Activated naive CD8-positive, alpha-beta T cell treated with anti-CD3 and anti-CD28 coated beads, Interleukin-2, amount 50 U/mL, for 24 hours (primary cell): Measurements from ENCODE around the gene NECTIN4.

Experiments used
- ATAC-seq: fragments of 150-1000 bp; cut with Tn5 transposase; one replicate; pipeline ENCODE4 v1.10.0; 2021
- DNase-seq: peaks from one replicate; pipeline ENCODE4 v3.0.0; 2021
- H3K27ac Mint-ChIP-seq: one replicate; pipeline ENCODE4 v1.8.0; 2021; ENCODE audit warnings: mild to moderate bottlenecking, mixed read lengths
- H3K27me3 Mint-ChIP-seq: one replicate; pipeline ENCODE4 v1.8.0; 2021; ENCODE audit warnings: mixed read lengths
- H3K36me3 Mint-ChIP-seq: one replicate; pipeline ENCODE4 v1.8.0; 2021; ENCODE audit warnings: low read depth, mixed read lengths
- H3K4me1 Mint-ChIP-seq: one replicate; pipeline ENCODE4 v1.8.0; 2021; ENCODE audit warnings: mixed read lengths
- H3K4me3 Mint-ChIP-seq: one replicate; pipeline ENCODE4 v1.8.0; 2021; ENCODE audit warnings: mild to moderate bottlenecking, moderate library complexity, mixed read lengths
- H3K9me3 Mint-ChIP-seq: one replicate; pipeline ENCODE4 v1.8.0; 2021; ENCODE audit warnings: mixed read lengths

Gene NECTIN4

GRCh38 chr1:161082483-161082882 lies 6.9 kb downstream of the NECTIN4 start:
- Mint-ChIP-seq H3K27ac (no peak overlapping the region), H3K4me3 (no peak overlapping the region), H3K4me1 (peaks cover 6% of the 10 kb centered on the region), H3K9me3 (no peaks in the 10 kb centered on the region), H3K36me3 (no peaks in the 10 kb centered on the region), H3K27me3 (no peaks in the 10 kb centered on the region)
- ATAC-seq (no peak), DNase-seq (no peak)

GRCh38 chr1:161081519-161081918 lies 7.8 kb downstream of the NECTIN4 start:
- no peak overlapping the region for H3K27ac Mint-ChIP-seq
- no peaks in the 10 kb centered on the region for H3K36me3 Mint-ChIP-seq
- DNase-seq, result no peak
- H3K27me3 Mint-ChIP-seq, result no peaks in the 10 kb centered on the region
- peaks cover 6% of the 10 kb centered on the region for H3K4me1 Mint-ChIP-seq
- H3K4me3 Mint-ChIP-seq, result no peak overlapping the region
- ATAC-seq, result no peak
- H3K9me3 Mint-ChIP-seq, result no peaks in the 10 kb centered on the region

GRCh38 chr1:161080441-161081405 lies 8.6 kb downstream of the NECTIN4 start:
- no peaks in the 10 kb centered on the region for H3K27me3 Mint-ChIP-seq
- ATAC-seq (no peak), DNase-seq (no peak)
- peaks cover 6% of the 10 kb centered on the region for H3K4me1 Mint-ChIP-seq
- H3K9me3 Mint-ChIP-seq, result no peaks in the 10 kb centered on the region
- H3K36me3 Mint-ChIP-seq, result no peaks in the 10 kb centered on the region
- H3K27ac Mint-ChIP-seq, result no peak overlapping the region
- H3K4me3 Mint-ChIP-seq, result no peak overlapping the region

GRCh38 chr1:161079436-161080110 lies 9.8 kb downstream of the NECTIN4 start:
- Mint-ChIP-seq H3K4me3 (no peak overlapping the region), H3K9me3 (no peaks in the 10 kb centered on the region), H3K4me1 (peaks cover 6% of the 10 kb centered on the region), H3K27ac (no peak overlapping the region), H3K27me3 (no peaks in the 10 kb centered on the region), H3K36me3 (no peaks in the 10 kb centered on the region)
- ATAC-seq (no peak), DNase-seq (no peak)

GRCh38 chr1:161077426-161077825 lies 11.9 kb downstream of the NECTIN4 start:
- no peak overlapping the region for H3K4me3 Mint-ChIP-seq
- no peak overlapping the region for H3K27ac Mint-ChIP-seq
- ATAC-seq, result no peak
- no peak for DNase-seq
- no peaks in the 10 kb centered on the region for H3K9me3 Mint-ChIP-seq
- no peaks in the 10 kb centered on the region for H3K27me3 Mint-ChIP-seq
- H3K4me1 Mint-ChIP-seq, result peaks cover 7% of the 10 kb centered on the region
- H3K36me3 Mint-ChIP-seq, result no peaks in the 10 kb centered on the region

- H3K4me1 Mint-ChIP-seq, result peaks cover 16% of the 10 kb centered on the region
- no peaks in the 10 kb centered on the region for H3K9me3 Mint-ChIP-seq
- DNase-seq (no peak), ATAC-seq (no peak)
- H3K36me3 Mint-ChIP-seq, result no peaks in the 10 kb centered on the region
- H3K4me3 Mint-ChIP-seq, result no peak overlapping the region
- H3K27ac Mint-ChIP-seq, result no peak overlapping the region
- H3K27me3 Mint-ChIP-seq, result no peaks in the 10 kb centered on the region
Observed at GRCh38 chr1:161076410-161076809, 12.9 kb downstream of the NECTIN4 start.

GRCh38 chr1:161074676-161075368 lies 14.5 kb downstream of the NECTIN4 start:
- Mint-ChIP-seq H3K36me3 (no peaks in the 10 kb centered on the region), H3K4me3 (no peak overlapping the region), H3K27me3 (no peaks in the 10 kb centered on the region), H3K9me3 (no peaks in the 10 kb centered on the region), H3K27ac (no peak overlapping the region), H3K4me1 (peaks cover 26% of the 10 kb centered on the region)
- DNase-seq, result no peak
- no peak for ATAC-seq

- Mint-ChIP-seq H3K36me3 (peaks cover 6% of the 10 kb centered on the region), H3K9me3 (no peaks in the 10 kb centered on the region)
Observed at GRCh38 chr1:161073474-161074121, 15.8 kb downstream of the NECTIN4 start.

GRCh38 chr1:161072751-161073449 lies 16.5 kb downstream of the NECTIN4 start:
- Mint-ChIP-seq H3K9me3 (no peaks in the 10 kb centered on the region), H3K27me3 (no peaks in the 10 kb centered on the region), H3K36me3 (peaks cover 6% of the 10 kb centered on the region), H3K4me1 (peaks cover 34% of the 10 kb centered on the region), H3K4me3 (no peak overlapping the region), H3K27ac (peak overlapping the region; percentile 39)
- DNase-seq (no peak), ATAC-seq (no peak)

More at GRCh38 chr1:161073474-161074121, 15.8 kb downstream of the NECTIN4 start:
- Mint-ChIP-seq H3K4me3 (no peak overlapping the region), H3K27me3 (no peaks in the 10 kb centered on the region), H3K4me1 (peaks cover 27% of the 10 kb centered on the region), H3K27ac (peak overlapping the region; percentile 39)
- DNase-seq (no peak), ATAC-seq (no peak)

- Mint-ChIP-seq H3K27ac (peak overlapping the region; percentile 61), H3K27me3 (no peaks in the 10 kb centered on the region), H3K4me3 (no peak overlapping the region), H3K4me1 (peaks cover 43% of the 10 kb centered on the region), H3K9me3 (no peaks in the 10 kb centered on the region), H3K36me3 (peaks cover 14% of the 10 kb centered on the region)
- peak; percentile 62 for DNase-seq
- no peak for ATAC-seq
Observed at GRCh38 chr1:161071886-161072371, 17.4 kb downstream of the NECTIN4 start.

GRCh38 chr1:161070761-161071160 lies 18.6 kb downstream of the NECTIN4 start:
- ATAC-seq, result no peak
- Mint-ChIP-seq H3K27me3 (no peaks in the 10 kb centered on the region), H3K4me3 (no peak overlapping the region), H3K9me3 (no peaks in the 10 kb centered on the region), H3K36me3 (peaks cover 20% of the 10 kb centered on the region), H3K4me1 (peaks cover 54% of the 10 kb centered on the region), H3K27ac (peak overlapping the region; percentile 97)
- DNase-seq, result no peak

GRCh38 chr1:161069731-161070270 lies 19.6 kb downstream of the NECTIN4 start, which contains the start of gene ARHGAP30:
Gene ARHGAP30, minus strand, starts transcription at chr1:161069891. Its CDS starts 267 bp downstream, at chr1:161069624.
- H3K36me3 Mint-ChIP-seq, result peaks cover 20% of the 10 kb centered on the region
- DNase-seq, result peak; percentile 85
- no peaks in the 10 kb centered on the region for H3K27me3 Mint-ChIP-seq
- H3K4me1 Mint-ChIP-seq, result peaks cover 62% of the 10 kb centered on the region
- H3K27ac Mint-ChIP-seq, result peak within 1 kb of the TSS; percentile 97
- peak within 1 kb of the TSS; percentile 99 for H3K4me3 Mint-ChIP-seq
- H3K9me3 Mint-ChIP-seq, result no peaks in the 10 kb centered on the region
- peak; percentile 83 for ATAC-seq

GRCh38 chr1:161069241-161069640 lies 20.1 kb downstream of the NECTIN4 start:
- Mint-ChIP-seq H3K36me3 (peaks cover 26% of the 10 kb centered on the region), H3K9me3 (no peaks in the 10 kb centered on the region), H3K4me1 (peaks cover 67% of the 10 kb centered on the region), H3K27me3 (no peaks in the 10 kb centered on the region), H3K4me3 (peak overlapping the region; percentile 99), H3K27ac (peak overlapping the region; percentile 97)
- DNase-seq, result peak; percentile 27
- no peak for ATAC-seq
